GM18868 (cell line): Measurements from ENCODE around the gene GRM4.

ENCODE experiments used
- ATAC-seq: cut with Tn5 transposase; IDR thresholded peaks from one replicate; pipeline ENCODE4 v1.9.1; 2021; ENCODE audit warnings: mild to moderate bottlenecking, moderate library complexity; ENCODE audit not compliant: unreplicated experiment

Gene GRM4

GRCh38 chr6:34110610-34111009 lies 35.3 kb downstream of the GRM4 start:
- ATAC-seq, result no peak

- no peak for ATAC-seq
These were observed 37.7 kb downstream of the GRM4 start for GRCh38 chr6:34108176-34108575.

- ATAC-seq, result no peak
These were observed 39.0 kb downstream of the GRM4 start for GRCh38 chr6:34106900-34107299.

- ATAC-seq, result no peak
These were observed 39.5 kb downstream of the GRM4 start for GRCh38 chr6:34106421-34106820.

- no peak for ATAC-seq
These were observed 41.3 kb downstream of the GRM4 start for GRCh38 chr6:34104628-34105027.

GRCh38 chr6:34104186-34104585 lies 41.7 kb downstream of the GRM4 start:
- no peak for ATAC-seq

- no peak for ATAC-seq
These were observed 42.6 kb downstream of the GRM4 start for GRCh38 chr6:34103321-34103720.

GRCh38 chr6:34102696-34103095 lies 43.2 kb downstream of the GRM4 start:
- no peak for ATAC-seq

- ATAC-seq, result no peak
These were observed 43.7 kb downstream of the GRM4 start for GRCh38 chr6:34102099-34102656.

- no peak for ATAC-seq
These were observed 45.1 kb downstream of the GRM4 start for GRCh38 chr6:34100788-34101187.

- no peak for ATAC-seq
These were observed 46.0 kb downstream of the GRM4 start for GRCh38 chr6:34099878-34100277.

GRCh38 chr6:34098045-34098936 lies 47.6 kb downstream of the GRM4 start:
- ATAC-seq, result no peak

GRCh38 chr6:34096814-34097213 lies 49.1 kb downstream of the GRM4 start:
- ATAC-seq, result no peak

- no peak for ATAC-seq
These were observed 49.7 kb downstream of the GRM4 start for GRCh38 chr6:34096193-34096592.

GRCh38 chr6:34095741-34096140 lies 50.1 kb downstream of the GRM4 start:
- no peak for ATAC-seq

GRCh38 chr6:34095136-34095505 lies 50.8 kb downstream of the GRM4 start:
- ATAC-seq, result no peak

- no peak for ATAC-seq
These were observed 51.3 kb downstream of the GRM4 start for GRCh38 chr6:34094474-34095135.

- no peak for ATAC-seq
These were observed 51.9 kb downstream of the GRM4 start for GRCh38 chr6:34093854-34094430.

GRCh38 chr6:34093206-34093605 lies 52.7 kb downstream of the GRM4 start:
- no peak for ATAC-seq

- no peak for ATAC-seq
These were observed 53.3 kb downstream of the GRM4 start for GRCh38 chr6:34092631-34093030.

GRCh38 chr6:34090935-34091334 lies 55.0 kb downstream of the GRM4 start:
- no peak for ATAC-seq

- no peak for ATAC-seq
These were observed 55.4 kb downstream of the GRM4 start for GRCh38 chr6:34090529-34090928.
